GM18873 (cell line): ENCODE data around the gene CLDN14.

Experiments used
- ATAC-seq: cut with Tn5 transposase; IDR thresholded peaks from one replicate; pipeline ENCODE4 v1.9.1; 2021; ENCODE audit warnings: mild to moderate bottlenecking, moderate library complexity, moderate number of reproducible peaks; ENCODE audit not compliant: unreplicated experiment, low FRiP score

Gene CLDN14

GRCh38 chr21:36473203-36473602 is 6.7 kb downstream of the CLDN14 start:
- ATAC-seq: no peak

GRCh38 chr21:36472377-36472776 is 7.5 kb downstream of the CLDN14 start:
- ATAC-seq: no peak

GRCh38 chr21:36471254-36471723 is 8.6 kb downstream of the CLDN14 start:
- ATAC-seq: no peak

- no peak for ATAC-seq
Observed at GRCh38 chr21:36470294-36470693, 9.6 kb downstream of the CLDN14 start.

- ATAC-seq: no peak
Observed at GRCh38 chr21:36466061-36466511, 13.8 kb downstream of the CLDN14 start.

GRCh38 chr21:36465478-36465877 is 14.4 kb downstream of the CLDN14 start:
- ATAC-seq: no peak

GRCh38 chr21:36464590-36464989 is 15.3 kb downstream of the CLDN14 start:
- no peak for ATAC-seq

GRCh38 chr21:36463991-36464390 is 15.9 kb downstream of the CLDN14 start:
- no peak for ATAC-seq

GRCh38 chr21:36463204-36463603 is 16.7 kb downstream of the CLDN14 start:
- ATAC-seq: no peak

- ATAC-seq: no peak
Observed at GRCh38 chr21:36461918-36462486, 17.9 kb downstream of the CLDN14 start.

- no peak for ATAC-seq
Observed at GRCh38 chr21:36461277-36461917, 18.5 kb downstream of the CLDN14 start.

GRCh38 chr21:36460866-36461265 is 19.1 kb downstream of the CLDN14 start:
- no peak for ATAC-seq

- no peak for ATAC-seq
Observed at GRCh38 chr21:36459098-36459497, 20.8 kb downstream of the CLDN14 start.

- ATAC-seq: no peak
Observed at GRCh38 chr21:36456729-36457414, 23.1 kb downstream of the CLDN14 start.

- ATAC-seq: no peak
Observed at GRCh38 chr21:36454706-36455105, 25.2 kb downstream of the CLDN14 start.

GRCh38 chr21:36454093-36454531 is 25.8 kb downstream of the CLDN14 start:
- no peak for ATAC-seq

GRCh38 chr21:36452281-36452825 is 27.6 kb downstream of the CLDN14 start:
- ATAC-seq: no peak

GRCh38 chr21:36451506-36451905 is 28.4 kb downstream of the CLDN14 start:
- ATAC-seq: no peak

- no peak for ATAC-seq
Observed at GRCh38 chr21:36450511-36450910, 29.4 kb downstream of the CLDN14 start.

- no peak for ATAC-seq
Observed at GRCh38 chr21:36446301-36446700, 33.6 kb downstream of the CLDN14 start.

- ATAC-seq: no peak
Observed at GRCh38 chr21:36441715-36442114, 38.2 kb downstream of the CLDN14 start.
